CD4-positive, CD25-positive, alpha-beta regulatory T cell (primary cell): ENCODE data around the gene IFFO2. TPM values are rescaled to one million over a fixed set of nuclear protein-coding genes. Genes with fewer than 3 reads are reported as not detected.

Experiments used
- ATAC-seq, 2 donors: fragments of 150-1000 bp; cut with Tn5 transposase; one replicate each; pipeline ENCODE4 v1.10.0; 2021; ENCODE audit warnings: low read depth in 2 of 2, moderate number of reproducible peaks in 2 of 2, moderate library complexity in 1 of 2
- DNase-seq, 3 donors: peaks; one replicate each; pipeline versions ENCODE4 v3.0.0 to v3.0.0-alpha.2; 2012 to 2022; ENCODE audit warnings: mixed read lengths in 1 of 3
- H3K27ac ChIP-seq: one replicate; pipeline ENCODE4 v1.7.0; 2013; ENCODE audit warnings: mild to moderate bottlenecking, low read length; ENCODE audit not compliant: insufficient read depth, poor library complexity, severe bottlenecking
- H3K27me3 ChIP-seq: one replicate; pipeline ENCODE4 v1.7.0; 2013; ENCODE audit warnings: low read length; ENCODE audit not compliant: control insufficient read depth, insufficient read depth
- H3K36me3 ChIP-seq: one replicate; pipeline ENCODE4 v1.7.0; 2013; ENCODE audit warnings: mild to moderate bottlenecking, low read length, moderate library complexity; ENCODE audit not compliant: control insufficient read depth, insufficient read depth
- H3K4me1 ChIP-seq: 2 replicates; pipeline ENCODE4 v1.7.0; 2013; ENCODE audit warnings: mild to moderate bottlenecking, low read length; ENCODE audit not compliant: insufficient read depth, control insufficient read depth, poor library complexity, severe bottlenecking
- H3K4me3 ChIP-seq: one replicate; pipeline ENCODE4 v1.7.0; 2013; ENCODE audit warnings: low read depth, mild to moderate bottlenecking, low read length, moderate library complexity
- H3K9me3 ChIP-seq, 2 experiments: 1 replicate in 1 of 2; 2 replicates in 1 of 2; pipeline ENCODE4 v1.7.0; 2013; ENCODE audit warnings: low read length in 2 of 2, mild to moderate bottlenecking in 1 of 2, moderate library complexity in 1 of 2; ENCODE audit not compliant: control insufficient read depth in 2 of 2
- H3K27ac Mint-ChIP-seq, 3 donors: one replicate each; pipeline ENCODE4 v1.8.0; 2020 to 2022; ENCODE audit warnings: mild to moderate bottlenecking in 3 of 3, mixed read lengths in 3 of 3, moderate library complexity in 2 of 3
- H3K27me3 Mint-ChIP-seq: one replicate; pipeline ENCODE4 v1.8.0; 2022; ENCODE audit warnings: mild to moderate bottlenecking, mixed read lengths
- H3K36me3 Mint-ChIP-seq: one replicate; pipeline ENCODE4 v1.8.0; 2020; ENCODE audit warnings: mixed read lengths
- H3K4me1 Mint-ChIP-seq, 4 donors: one replicate each; pipeline ENCODE4 v1.8.0; 2020 to 2022; ENCODE audit warnings: mixed read lengths in 4 of 4, mild to moderate bottlenecking in 1 of 4
- H3K4me3 Mint-ChIP-seq, 4 donors: one replicate each; pipeline ENCODE4 v1.8.0; 2020 to 2022; ENCODE audit warnings: mild to moderate bottlenecking in 4 of 4, mixed read lengths in 4 of 4, moderate library complexity in 3 of 4
- H3K9me3 Mint-ChIP-seq, 7 donors: one replicate each; pipeline ENCODE4 v1.8.0; 2020 to 2022; ENCODE audit warnings: mixed read lengths in 7 of 7, mild to moderate bottlenecking in 3 of 7, moderate library complexity in 2 of 7
- polyA plus RNA-seq, 4 donors: library from polyadenylated mRNA; unstranded; fragments of 300-500 nt; fragmentation: Illumina TruSeq; gene quantifications; one replicate each; pipeline ENCODE4 v1.2.3, GENCODE V29; 2021
- total RNA-seq: library from RNA; stranded (reverse); gene quantifications from one replicate; pipeline ENCODE4 v1.2.3, GENCODE V29; 2022

IFFO2 gene
- total and polyA plus RNA-seq, 5 donors from 2014 or later: 1.4 to 101 (median 3.0) TPM

DNA sequence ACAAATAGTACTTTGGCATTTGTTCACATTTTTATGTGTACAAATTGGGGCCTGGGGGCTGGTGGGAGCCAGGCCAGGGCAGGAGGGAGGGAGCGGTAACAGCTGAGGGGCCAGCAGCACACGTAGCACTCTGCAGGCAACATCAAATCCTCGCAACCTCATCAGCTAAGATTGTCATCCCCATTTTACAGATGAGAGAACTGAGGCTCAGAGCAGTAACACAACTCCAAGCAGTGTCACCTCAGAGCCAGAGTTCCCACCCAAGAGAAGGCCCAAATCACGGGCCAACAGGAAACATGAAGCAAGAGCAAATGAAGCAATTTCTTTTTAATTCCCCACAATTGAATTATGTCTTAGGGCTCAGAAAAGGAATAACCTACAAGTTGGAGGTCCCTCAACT is 14.1 kb downstream of the IFFO2 start:
- Mint-ChIP-seq H3K27me3 (no peaks in the 10 kb centered on the region), H3K27ac (peak overlapping the region in 2 of 3 donors; percentile 17 to 59), H3K36me3 (peaks cover 4% of the 10 kb centered on the region), H3K9me3 (no peaks in the 10 kb centered on the region), H3K4me1 (peaks cover 0 to 86% (median 61%) of the 10 kb centered on the region in 4 donors), H3K4me3 (no peak overlapping the region)
- no peak for ATAC-seq
- Histone ChIP-seq H3K36me3 (no peaks in the 10 kb centered on the region), H3K9me3 (no peaks in the 10 kb centered on the region), H3K4me1 (peaks cover 82% of the 10 kb centered on the region), H3K27me3 (no peaks in the 10 kb centered on the region), H3K4me3 (no peak overlapping the region), H3K27ac (no peak overlapping the region)
- DNase-seq: no peak

- H3K27me3 Mint-ChIP-seq: no peaks in the 10 kb centered on the region
- peaks cover 0 to 86% (median 63%) of the 10 kb centered on the region in 4 donors for H3K4me1 Mint-ChIP-seq
- H3K27ac Mint-ChIP-seq: peak overlapping the region; percentile 17 to 85 (median 60)
Measured at GRCh38 chr1:18941221-18942141, 15.0 kb downstream of the IFFO2 start.

DNA sequence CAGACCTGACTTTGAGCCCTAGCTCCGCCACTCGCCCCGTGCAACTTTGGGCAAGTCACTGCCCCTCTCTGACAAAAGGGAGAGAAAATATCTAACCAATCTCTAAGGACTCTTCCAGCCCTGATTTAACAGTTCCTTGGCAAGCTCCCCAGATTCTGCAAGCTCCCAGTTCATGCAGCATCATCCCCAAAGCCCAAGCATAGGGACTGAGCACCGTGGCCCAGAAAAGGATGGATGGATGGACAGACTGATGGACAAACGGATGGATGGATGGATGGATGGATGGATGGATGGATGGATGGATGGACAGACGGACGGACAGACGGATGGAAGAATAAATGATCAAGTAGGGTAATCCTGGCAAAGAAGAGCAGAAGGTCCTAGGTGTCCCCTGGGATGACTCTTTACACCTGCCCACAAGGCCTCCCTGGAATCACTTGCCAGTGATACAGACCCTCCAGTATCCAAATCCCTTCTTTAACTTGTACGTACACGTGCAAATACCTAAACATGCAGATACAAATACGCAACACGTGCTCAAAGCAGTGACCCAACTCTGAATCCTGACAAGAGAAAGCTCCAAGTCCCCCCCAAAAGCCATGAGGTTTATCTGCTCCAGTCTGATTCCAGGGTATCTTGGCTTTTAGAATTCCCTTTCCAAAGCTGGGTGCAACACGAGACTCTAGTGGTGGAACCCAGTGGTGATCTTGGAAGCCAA is 16.0 kb downstream of the IFFO2 start:
- ATAC-seq (no peak), DNase-seq (no peak)
- Mint-ChIP-seq H3K27ac (peak overlapping the region; percentile 38 to 85 (median 83)), H3K36me3 (peaks cover 4% of the 10 kb centered on the region), H3K27me3 (no peaks in the 10 kb centered on the region), H3K9me3 (no peaks in the 10 kb centered on the region), H3K4me3 (peak overlapping the region in 3 of 4 donors; percentile 18 to 58 (median 35)), H3K4me1 (peaks cover 2 to 88% (median 64%) of the 10 kb centered on the region in 4 donors)
- Histone ChIP-seq H3K36me3 (no peaks in the 10 kb centered on the region), H3K27me3 (no peaks in the 10 kb centered on the region), H3K4me1 (peaks cover 78% of the 10 kb centered on the region), H3K4me3 (no peak overlapping the region), H3K27ac (no peak overlapping the region), H3K9me3 (no peaks in the 10 kb centered on the region)

More at GRCh38 chr1:18941221-18942141, 15.0 kb downstream of the IFFO2 start:
- no peaks in the 10 kb centered on the region for H3K9me3 ChIP-seq
- Mint-ChIP-seq H3K36me3 (peaks cover 4% of the 10 kb centered on the region), H3K4me3 (peak overlapping the region in 2 of 4 donors; percentile 29 to 38), H3K9me3 (no peaks in the 10 kb centered on the region)
- no peak overlapping the region for H3K27ac ChIP-seq
- no peak overlapping the region for H3K4me3 ChIP-seq
- H3K36me3 ChIP-seq: no peaks in the 10 kb centered on the region
- ATAC-seq (no peak), DNase-seq (no peak)
- peaks cover 78% of the 10 kb centered on the region for H3K4me1 ChIP-seq
- no peaks in the 10 kb centered on the region for H3K27me3 ChIP-seq

- Mint-ChIP-seq H3K4me3 (peak overlapping the region in 2 of 4 donors; percentile 35 to 58), H3K36me3 (peaks cover 4% of the 10 kb centered on the region), H3K4me1 (peaks cover 7 to 88% (median 64%) of the 10 kb centered on the region in 4 donors), H3K27ac (peak overlapping the region; percentile 38 to 85 (median 83)), H3K9me3 (no peaks in the 10 kb centered on the region), H3K27me3 (no peaks in the 10 kb centered on the region)
- H3K4me3 ChIP-seq: no peak overlapping the region
- DNase-seq: no peak
- no peaks in the 10 kb centered on the region for H3K9me3 ChIP-seq
- no peak for ATAC-seq
- peaks cover 78% of the 10 kb centered on the region for H3K4me1 ChIP-seq
- H3K27ac ChIP-seq: peak overlapping the region; percentile 17
- H3K27me3 ChIP-seq: no peaks in the 10 kb centered on the region
- no peaks in the 10 kb centered on the region for H3K36me3 ChIP-seq
Measured at GRCh38 chr1:18939398-18940302, 16.8 kb downstream of the IFFO2 start.

DNA sequence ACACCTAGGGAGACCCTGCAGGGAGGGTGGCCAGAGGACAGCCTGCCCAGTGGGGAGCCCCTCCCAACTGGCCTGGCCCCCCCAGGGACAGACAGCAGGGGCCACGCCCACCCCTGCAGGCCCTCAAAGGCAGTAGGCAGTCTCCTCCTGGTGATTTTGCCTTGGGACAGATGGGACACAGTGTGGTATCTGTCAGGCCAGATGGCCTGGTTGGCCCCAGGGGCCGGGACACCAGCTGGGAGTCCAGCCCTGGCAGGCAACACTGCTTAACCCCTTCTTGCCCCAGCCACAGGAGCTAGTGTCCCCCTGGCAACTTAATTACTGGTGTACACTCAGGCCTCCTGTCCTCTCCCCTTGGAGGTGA is 17.8 kb downstream of the IFFO2 start:
- no peaks in the 10 kb centered on the region for H3K9me3 ChIP-seq
- DNase-seq (no peak), ATAC-seq (no peak)
- no peaks in the 10 kb centered on the region for H3K36me3 ChIP-seq
- no peaks in the 10 kb centered on the region for H3K27me3 Mint-ChIP-seq
- no peak overlapping the region for H3K4me3 Mint-ChIP-seq
- peaks cover 12 to 86% (median 64%) of the 10 kb centered on the region in 4 donors for H3K4me1 Mint-ChIP-seq
- H3K4me3 ChIP-seq: no peak overlapping the region
- peaks cover 78% of the 10 kb centered on the region for H3K4me1 ChIP-seq
- peaks cover 4% of the 10 kb centered on the region for H3K36me3 Mint-ChIP-seq
- H3K27ac ChIP-seq: peak overlapping the region; percentile 20
- H3K27me3 ChIP-seq: no peaks in the 10 kb centered on the region
- H3K9me3 Mint-ChIP-seq: no peaks in the 10 kb centered on the region
- peak overlapping the region in 1 of 3 donors; percentile 11 for H3K27ac Mint-ChIP-seq

DNA sequence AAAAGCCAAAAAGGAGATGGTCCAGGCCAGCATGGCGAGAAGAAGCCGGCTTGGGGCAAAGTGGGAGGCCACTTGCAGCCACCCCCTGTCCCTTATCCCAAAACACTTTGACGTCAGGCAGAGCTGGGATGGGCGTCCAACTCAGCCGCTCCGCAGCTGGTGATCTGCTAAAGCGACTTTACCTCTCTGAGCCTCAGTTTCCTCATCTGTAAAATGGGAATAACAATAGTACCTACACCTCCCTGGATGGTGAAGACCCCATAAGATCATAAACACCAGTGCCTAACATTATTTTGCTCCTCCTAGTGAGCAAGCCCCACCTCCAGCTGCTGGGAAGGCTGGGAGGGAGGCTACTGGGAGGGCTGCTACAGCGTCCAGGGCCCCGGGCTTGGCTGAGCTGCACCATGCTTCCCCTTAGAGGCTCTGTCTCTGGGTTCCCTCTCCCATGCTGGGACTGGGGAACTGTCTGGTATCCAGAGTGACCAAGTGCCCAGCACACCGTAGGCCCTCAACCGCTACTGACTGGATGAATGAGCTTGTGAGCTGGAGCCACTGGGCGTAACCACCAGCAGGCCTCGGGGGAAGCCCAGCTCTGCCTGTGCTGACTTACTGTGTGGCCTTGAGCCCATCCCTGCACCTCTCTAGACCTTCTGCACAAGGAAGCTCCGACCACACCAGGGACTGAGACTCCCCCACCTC is 18.3 kb downstream of the IFFO2 start:
- peak overlapping the region in 2 of 3 donors; percentile 60 to 83 for H3K27ac Mint-ChIP-seq
- no peaks in the 10 kb centered on the region for H3K36me3 Mint-ChIP-seq
- ATAC-seq (no peak), DNase-seq (no peak)
- no peaks in the 10 kb centered on the region for H3K27me3 Mint-ChIP-seq
- H3K27me3 ChIP-seq: no peaks in the 10 kb centered on the region
- H3K4me1 Mint-ChIP-seq: peaks cover 12 to 84% (median 62%) of the 10 kb centered on the region in 4 donors
- H3K4me3 Mint-ChIP-seq: no peak overlapping the region
- H3K9me3 Mint-ChIP-seq: no peaks in the 10 kb centered on the region
- no peaks in the 10 kb centered on the region for H3K9me3 ChIP-seq
- H3K4me1 ChIP-seq: peaks cover 80% of the 10 kb centered on the region
- no peaks in the 10 kb centered on the region for H3K36me3 ChIP-seq
- no peak overlapping the region for H3K4me3 ChIP-seq
- peak overlapping the region; percentile 20 for H3K27ac ChIP-seq
